Measurements from ENCODE around the gene EIF2AK2.

The EIF2AK2 gene

DNA sequence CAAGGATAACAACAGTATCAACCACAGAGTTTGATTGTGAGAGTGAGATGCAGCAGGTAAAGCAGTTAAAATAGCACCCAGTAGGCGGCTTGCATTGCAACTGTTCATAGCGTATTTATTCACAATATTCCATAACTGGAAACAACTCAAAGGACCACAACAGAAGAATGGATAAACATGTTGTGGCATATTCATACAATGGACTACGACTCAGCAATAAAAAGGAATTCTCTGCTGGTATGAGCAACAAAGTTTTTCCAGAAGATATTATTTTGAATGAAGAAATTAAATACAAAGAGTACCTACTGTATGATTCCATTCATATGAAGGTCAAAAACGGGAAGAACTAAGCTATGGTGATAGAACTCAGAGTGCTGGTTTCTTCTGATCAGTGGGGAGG is 47.3 kb downstream of the EIF2AK2 start:
- no peak for DNase-seq
- intact Hi-C loops (cut with DNase I), result no loop called here

DNA sequence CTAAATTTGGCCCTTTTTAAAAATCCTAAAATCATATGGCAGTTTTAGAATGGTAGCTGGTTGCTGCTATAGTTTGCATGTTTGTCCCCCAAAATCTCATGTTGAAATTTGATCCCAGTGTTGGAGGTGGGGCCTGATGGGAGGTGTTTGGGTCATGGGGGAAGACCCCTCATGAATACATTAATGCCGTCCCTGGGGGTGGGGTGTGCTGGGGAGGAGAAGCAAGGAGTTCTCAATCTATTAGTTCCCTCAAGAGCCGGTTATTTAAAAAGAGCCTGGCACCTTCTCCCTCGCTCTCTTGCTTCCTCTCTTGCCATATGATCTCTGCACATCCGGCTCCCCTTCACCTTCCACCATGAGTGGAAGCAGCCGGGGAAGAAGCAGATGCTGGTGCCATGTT is 51.6 kb downstream of the EIF2AK2 start:
- no peak for DNase-seq
- intact Hi-C loops (cut with DNase I), result no loop called here

DNA sequence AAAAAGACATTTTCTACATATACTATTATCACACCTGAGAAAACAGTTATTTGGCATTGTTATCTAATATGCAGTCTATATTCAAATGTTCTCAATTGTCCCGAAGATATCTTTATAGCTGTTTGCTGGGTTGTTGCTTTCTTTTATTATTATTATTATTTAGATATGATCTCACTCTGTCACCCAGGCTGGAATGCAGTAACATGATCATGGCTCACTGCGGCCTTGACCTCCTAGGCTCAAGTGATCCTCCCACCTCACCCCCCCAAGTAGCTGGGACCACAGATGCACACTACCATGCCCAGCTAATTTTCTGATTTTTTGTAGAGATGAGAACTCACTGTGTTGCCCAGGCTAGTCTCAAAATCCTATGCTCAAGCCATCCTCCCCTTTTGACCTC is 52.6 kb downstream of the EIF2AK2 start:
- DNase-seq, result no peak
- intact Hi-C loops (cut with DNase I), result no loop called here

DNA sequence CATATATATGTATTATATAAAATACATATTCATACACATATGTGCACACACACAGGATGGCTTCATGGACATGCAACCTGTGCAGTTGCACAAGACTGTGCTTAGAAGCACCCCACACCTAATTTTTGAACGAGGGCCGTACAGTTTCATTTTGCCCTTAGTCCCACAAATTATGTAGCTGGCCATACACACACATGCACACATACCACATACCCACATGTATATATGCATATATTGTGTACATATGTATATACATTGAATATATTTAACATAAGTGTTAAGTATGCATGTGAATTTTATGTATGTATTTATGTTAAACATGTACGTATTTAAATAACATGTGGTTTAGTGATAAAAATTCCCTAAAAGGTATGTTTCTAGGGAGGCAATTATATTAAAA is 54.2 kb downstream of the EIF2AK2 start:
- intact Hi-C loops (cut with DNase I), result no loop called here

DNA sequence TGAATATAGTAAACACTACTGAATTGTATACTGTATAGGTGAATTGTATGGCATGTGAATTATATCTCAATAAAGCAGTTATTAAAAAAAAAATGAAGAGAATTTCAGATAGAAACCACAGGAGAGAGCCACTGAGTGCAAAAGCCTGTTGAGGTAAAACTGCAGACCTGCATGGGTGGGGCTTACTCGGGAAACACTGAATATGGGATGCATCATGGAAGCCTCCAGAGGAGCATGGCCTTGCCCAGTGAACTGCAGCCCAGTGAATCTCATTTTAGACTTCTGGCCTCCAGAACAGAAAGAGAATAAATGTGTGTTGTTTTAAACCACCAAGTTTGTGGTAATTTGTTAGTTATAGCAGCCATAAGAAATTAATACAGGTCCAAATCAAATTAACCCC is 56.7 kb downstream of the EIF2AK2 start:
- no peak for DNase-seq
- intact Hi-C loops (cut with DNase I), result no loop called here

More for the DNA sequence above, 54.2 kb downstream of the EIF2AK2 start:
- DNase-seq, result no peak

DNA sequence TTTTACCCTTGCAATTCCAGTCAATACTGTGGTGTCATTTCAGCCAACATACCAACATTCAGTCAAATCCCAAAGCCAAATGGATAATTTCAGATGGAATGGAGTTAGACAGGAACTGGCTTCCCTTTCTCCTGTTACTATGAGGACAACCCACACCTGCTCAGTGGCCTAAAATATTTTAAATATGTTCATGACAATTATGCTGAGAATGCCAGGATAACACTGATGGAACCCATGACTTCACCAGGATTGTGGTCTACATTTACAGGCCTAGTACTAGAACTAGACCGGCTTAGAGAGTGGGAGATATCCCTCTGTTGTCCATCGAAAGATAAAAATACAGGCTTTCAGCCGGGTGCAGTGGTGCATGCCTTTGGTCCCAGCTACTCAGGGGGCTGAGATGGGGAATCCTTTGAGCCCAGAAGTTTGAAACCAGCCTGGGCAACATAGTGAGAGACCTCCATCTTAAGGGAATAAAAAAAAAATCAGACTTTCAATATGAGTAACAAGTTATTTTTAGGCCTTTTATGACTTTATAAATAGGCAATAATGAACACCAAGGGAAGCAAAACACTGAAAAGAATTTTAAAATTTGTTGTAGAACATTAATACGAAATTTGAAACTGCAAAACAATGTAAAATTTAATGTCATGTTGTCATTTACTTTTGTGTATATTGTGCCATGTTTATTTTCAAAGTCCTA is 58.2 kb downstream of the EIF2AK2 start:
- intact Hi-C loops (cut with DNase I), result no loop called here
- DNase-seq, result no peak

DNA sequence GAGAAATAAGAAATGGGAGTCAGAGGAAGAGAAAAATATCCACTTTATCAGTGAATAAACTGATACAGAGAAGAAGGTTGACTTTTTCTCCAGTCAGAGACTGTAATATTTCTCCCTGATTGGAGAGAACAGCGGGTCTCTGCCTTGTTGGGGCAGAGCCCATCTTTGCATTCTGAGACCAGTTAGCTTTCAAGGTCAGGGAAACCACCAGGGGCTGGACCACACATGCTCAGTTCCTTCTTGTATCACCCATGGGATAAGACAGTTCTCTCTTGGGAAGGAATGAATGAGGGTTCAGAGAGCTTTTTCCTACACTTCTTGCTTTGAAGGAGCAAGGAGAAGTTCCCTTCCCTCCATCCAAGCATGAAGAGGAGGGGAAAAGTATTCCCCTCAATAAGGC is 60.2 kb downstream of the EIF2AK2 start:
- no peak for DNase-seq
- intact Hi-C loops (cut with DNase I), result no loop called here

DNA sequence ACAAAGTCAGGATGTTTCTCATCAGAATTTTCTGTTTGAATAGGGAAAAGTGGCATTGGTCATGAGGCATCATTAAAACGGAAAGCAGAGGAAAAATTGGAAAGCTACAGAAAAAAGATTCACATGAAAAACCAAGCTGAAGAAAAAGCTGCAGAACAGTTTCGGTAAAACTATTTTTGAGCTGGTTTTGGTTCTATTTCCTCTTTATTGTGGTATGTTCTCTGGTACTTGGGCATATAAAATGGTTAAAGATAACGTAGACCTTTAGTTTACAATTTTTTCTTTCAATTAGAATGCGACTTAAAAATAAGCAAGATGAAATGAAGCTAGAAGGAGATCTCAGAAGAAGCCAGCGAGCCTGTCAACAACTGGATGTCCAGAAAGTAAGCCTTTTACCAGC is 64.9 kb downstream of the EIF2AK2 start:
- no peak for DNase-seq
- intact Hi-C loops (cut with DNase I), result no loop called here

DNA sequence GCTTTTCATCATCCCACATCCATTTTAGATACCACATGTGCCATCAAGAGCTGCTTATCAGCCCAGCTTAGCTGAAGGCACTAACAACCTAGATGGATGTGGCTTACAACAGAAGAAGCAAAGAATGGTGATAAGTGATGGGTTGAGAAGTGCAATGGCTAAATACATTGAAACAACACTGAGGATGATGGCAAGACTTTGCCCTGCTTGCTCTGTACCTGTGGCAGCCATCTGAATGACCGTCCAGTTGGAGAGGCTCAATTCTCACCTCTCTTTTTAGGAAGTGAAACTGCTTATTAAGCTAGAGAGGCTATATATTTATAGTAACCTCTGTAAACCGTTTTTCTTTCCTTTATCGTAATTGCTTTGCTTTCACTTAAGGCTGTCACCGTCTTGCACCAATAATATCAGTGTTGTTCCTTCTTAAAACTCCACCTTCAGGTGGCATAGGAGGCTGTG is 66.7 kb downstream of the EIF2AK2 start:
- intact Hi-C loops (cut with DNase I), result no loop called here
- no peak for DNase-seq

DNA sequence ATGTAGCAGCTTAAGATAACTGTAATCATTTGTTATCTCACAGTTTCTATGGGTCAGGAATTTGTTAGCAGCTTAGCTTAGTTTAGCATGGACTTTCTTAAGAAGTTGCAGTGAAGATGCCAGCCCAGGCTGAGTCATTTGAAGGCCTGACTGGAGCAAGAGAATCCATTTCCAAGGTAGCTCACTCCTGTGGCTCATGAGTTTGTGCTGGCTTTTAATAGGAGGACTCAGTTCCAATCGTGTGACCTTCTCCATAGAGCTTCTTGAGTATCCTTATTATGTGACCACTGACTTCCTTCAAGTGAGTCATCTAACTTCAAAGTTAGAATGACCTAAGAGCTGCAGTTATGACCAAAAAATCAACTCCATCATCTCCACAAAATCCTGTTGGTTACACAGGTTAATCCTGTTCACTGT is 71.0 kb downstream of the EIF2AK2 start:
- intact Hi-C loops (cut with DNase I), result loop anchor here (10.0 kb wide), 1 partner anchor 109 kb away; the partner anchor contains the start of gene CEBPZOS
- DNase-seq, result no peak

DNA sequence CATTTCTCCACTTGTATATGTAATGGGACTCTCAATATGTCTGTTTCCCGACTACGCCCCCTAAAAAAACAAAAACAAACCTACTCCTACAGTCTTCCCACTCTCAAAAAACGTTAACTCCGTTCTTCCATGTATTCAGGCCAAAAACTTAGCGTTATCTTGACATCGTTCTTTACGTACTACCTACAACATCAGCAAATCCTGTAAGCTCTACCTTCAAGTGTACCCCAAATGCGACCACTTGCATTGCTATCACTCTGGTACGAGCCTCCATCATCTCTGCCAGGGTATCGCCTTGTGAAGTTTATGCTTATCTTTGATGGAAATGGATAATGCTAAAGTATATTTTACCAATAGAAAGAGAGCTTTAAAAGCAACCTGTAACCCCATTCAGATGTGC is 72.0 kb downstream of the EIF2AK2 start:
- DNase-seq, result no peak
- intact Hi-C loops (cut with DNase I), result loop anchor here (10.0 kb wide), 1 partner anchor 110 kb away; the partner anchor contains the start of gene CEBPZOS

DNA sequence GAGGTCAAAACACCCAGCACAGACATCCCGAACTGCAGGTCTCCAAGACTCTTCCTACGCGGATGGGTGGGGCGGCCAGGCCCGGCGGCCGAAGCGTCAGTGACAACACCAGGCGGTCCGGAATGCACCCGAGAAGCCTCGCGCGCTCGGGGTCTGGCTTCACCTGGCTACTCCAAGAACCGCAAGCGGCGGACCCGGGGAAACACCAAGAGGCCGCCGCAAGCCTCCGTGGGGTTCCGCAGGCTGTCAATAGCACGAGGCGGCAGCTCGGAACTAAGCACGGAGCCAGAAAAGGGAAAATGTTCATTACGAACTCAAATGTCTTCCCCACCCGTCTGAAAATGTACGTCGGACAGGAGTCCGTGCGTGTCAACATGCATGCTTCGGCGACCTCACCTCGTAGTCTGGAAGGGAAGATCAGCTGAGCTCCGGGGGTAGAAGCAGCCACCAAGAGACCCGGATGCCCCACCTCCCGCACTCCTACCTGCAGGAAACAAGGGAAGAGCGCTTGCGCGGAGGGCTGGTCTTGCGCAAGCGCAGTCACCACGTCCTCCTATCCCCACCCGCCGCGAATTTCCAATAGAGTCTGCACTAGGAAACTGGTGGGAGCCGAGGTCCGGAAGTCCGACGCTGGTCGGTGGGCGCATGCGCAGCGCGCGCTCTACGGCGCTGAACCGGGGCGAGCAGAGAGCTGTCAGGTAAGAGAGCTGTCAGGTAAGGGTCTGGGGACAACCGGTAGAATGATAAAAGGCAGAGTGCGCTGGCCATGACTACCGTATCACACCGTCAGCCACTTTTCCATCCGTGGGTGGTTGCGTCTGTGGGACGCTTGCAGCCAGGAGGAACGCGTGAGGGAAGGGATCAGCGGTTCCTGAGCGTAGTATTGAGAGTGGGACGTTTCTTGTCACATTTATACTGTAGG is 72.6 kb downstream of the EIF2AK2 start, which contains the start of the genes GPATCH11 and HEATR5B:
Gene GPATCH11 (plus strand): TSS at position 646 of the 922 bp plus-strand sequence. CDS start 3,864 bp downstream, outside the sequence.
Gene HEATR5B (minus strand): TSS at position 500 of the 922 bp plus-strand sequence. CDS start 958 bp downstream, outside the sequence.
- intact Hi-C loops (cut with DNase I), result loop anchor here (10.0 kb wide), 1 partner anchor 111 kb away; the partner anchor contains the start of gene CEBPZOS
- peak; percentile 90 to 99 (median 92) for DNase-seq

DNA sequence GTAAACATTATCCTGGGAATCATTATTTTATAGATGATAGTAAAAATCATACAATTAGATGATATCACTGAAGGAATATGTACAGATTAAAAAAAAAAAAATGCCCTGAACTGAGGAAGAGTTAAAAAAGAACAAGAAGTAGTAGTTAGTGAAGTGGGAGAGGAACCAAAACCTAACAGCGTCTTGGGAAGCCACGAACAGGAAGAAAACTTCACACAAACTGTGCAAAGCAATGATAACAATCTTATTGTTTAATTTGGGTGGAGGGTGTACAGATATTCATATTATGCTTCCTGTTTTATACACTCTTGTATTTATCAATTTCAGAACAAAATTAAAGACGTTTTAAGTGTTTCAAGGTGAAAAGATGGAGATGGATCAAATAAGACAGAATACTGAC is 76.1 kb downstream of the EIF2AK2 start:
- intact Hi-C loops (cut with DNase I), result loop anchor here (10.0 kb wide), 1 partner anchor 114 kb away; the partner anchor contains the start of gene CEBPZOS

DNA sequence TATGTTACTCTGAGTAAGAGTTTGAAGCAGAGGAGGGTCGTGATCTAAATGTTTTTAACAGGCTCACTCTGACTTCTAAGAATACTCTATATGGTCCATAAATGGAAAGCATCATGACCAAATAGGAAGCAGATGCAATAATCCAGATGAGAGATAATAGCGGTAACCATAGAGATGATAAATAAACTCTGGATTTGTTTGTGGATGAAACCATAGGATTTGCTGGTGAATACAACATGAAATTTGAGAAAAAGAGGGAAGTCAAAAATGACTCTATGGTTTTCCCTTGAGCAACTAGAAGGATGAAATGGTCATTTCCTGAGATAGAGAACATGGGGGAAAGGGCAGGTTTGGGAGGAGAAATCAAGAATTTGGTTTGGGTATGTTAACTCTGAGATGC is 76.5 kb downstream of the EIF2AK2 start:
- intact Hi-C loops (cut with DNase I), result loop anchor here (10.0 kb wide), 1 partner anchor 115 kb away; the partner anchor contains the start of gene CEBPZOS

More for the DNA sequence above, 76.1 kb downstream of the EIF2AK2 start:
- no peak for DNase-seq

DNA sequence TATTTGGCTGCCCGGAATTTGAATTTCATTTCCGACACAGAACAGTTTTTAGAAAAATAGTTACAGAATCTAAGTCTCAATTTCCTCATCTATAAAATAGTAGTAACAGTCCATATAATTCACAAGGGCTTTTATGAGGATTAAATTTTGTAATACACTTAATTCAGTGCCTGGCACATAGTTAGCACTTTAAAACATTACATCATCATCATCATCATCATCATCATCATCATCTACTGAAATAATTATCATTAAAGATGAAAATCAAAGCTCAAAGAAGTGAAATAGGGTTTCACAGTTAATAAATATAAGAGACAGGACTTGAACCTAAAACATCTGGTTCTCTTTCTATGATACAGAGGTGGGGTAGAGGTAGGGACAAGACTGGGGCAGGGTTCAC is 85.8 kb downstream of the EIF2AK2 start:
- intact Hi-C loops (cut with DNase I), result no loop called here
- DNase-seq, result no peak

More for the DNA sequence above, 76.5 kb downstream of the EIF2AK2 start:
- DNase-seq, result no peak

DNA sequence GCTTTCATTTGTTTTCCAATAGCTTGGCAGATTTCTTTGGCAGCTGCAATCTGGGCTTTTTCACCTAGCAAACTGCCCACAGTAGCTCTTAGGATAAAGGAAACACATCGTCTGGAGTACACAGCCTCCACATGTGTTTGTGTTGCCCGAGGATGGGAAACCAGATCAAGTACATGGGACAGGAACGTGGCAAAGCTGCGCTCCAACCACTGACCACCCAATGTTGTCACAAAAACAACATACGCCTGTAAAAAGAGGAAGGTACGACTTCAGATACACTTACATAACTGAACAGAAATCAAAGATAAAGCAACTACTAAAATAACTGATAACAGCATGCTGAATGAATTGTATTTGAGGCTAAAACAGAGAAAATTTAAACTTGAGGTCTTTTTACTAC is 88.1 kb downstream of the EIF2AK2 start:
- intact Hi-C loops (cut with DNase I), result no loop called here

DNA sequence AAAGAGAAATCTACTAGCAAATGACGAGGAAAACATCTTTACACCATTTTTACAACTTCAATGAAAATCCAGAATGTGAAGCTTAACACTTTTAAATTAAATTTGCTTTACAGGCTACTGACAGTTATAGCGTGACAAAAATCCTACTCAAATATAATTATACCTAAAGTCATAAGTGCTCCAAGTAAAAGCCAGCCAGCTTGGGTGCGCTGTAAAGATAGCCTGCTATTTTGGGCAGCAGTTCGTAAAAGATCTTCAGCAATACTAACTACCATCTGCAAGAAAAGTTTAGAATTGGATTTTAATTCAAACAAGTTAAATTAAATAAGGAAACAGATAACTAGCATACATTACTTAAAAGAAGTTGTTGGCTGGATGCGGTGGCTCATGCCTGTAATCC is 95.0 kb downstream of the EIF2AK2 start:
- intact Hi-C loops (cut with DNase I), result no loop called here

More for the DNA sequence above, 88.1 kb downstream of the EIF2AK2 start:
- DNase-seq, result no peak

DNA sequence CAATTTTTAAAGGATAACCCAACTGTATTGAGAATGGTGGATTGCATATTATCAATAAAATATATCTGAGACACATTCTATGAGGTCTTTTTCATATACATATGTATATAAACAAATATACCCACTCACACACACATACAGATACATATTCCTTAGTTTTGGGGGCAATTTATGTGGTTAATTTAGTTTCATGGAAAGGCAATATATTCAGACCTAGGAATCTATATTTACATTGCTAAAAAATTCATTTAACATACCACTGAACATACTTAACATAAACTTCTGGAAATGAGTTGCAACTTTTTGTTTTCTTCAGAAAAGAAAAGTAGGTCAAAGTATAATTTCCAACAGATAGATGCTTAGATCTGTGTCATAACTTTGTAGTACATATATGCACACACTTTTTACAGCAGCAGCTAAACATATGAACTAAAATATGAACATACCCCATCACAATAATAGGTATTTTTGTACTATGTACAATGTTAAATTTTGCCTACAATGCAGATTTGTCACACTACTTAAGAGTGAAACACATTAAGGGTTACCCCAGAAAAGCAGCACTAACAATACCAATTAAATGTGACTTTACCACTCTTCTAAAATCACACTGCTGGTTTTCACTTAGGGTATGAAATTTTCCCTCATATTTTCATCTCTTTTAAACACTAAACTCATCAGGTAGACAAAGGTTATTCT is 95.6 kb downstream of the EIF2AK2 start:
- DNase-seq, result no peak
- intact Hi-C loops (cut with DNase I), result no loop called here

More for the DNA sequence above, 95.0 kb downstream of the EIF2AK2 start:
- DNase-seq, result no peak

DNA sequence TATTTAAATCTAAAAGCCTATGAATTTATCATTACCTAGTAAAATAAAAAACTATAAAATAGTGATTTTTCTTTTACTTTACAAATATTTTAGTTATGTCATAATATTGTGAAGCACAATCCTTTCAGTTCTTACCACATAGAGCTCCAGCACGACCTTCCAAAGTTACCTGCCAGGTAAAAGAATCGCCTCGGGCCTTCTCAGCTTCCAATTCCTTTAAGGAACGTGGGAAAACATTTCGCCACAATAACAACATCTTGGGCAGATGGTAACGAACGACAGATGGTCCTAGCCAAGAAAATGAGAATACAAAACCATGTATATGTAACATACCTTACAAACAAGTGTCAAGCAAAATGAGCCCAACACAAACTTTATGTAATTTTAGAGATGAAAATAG is 96.3 kb downstream of the EIF2AK2 start:
- DNase-seq, result no peak
- intact Hi-C loops (cut with DNase I), result no loop called here

DNA sequence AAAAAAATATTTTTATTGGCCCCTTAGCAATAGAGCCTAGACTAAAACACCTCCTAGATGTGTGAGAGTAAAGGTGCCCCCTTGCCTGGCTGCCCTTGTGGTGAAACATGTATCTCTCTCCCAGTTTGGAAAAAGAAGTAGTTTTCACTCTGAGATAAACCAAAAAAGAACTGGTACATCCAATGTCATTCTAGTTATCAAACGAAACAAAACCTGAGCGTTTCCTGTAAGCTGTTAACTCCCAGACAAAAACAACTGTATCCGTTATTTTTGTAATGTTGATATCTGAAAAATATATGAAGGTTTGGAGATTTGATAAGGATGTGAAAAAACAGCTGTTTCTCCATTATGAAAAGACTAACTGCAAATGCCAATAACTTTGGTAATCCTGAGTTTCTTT is 96.9 kb downstream of the EIF2AK2 start:
- intact Hi-C loops (cut with DNase I), result no loop called here
- no peak for DNase-seq
